SU-DHL-6 (cell line): ENCODE results near the gene MLYCD.

Experiments used
- H2AFZ ChIP-seq: fragments of 200-600 bp; sonication (generic); 2 replicates; pipeline ENCODE4 v1.6.1; 2014; ENCODE audit warnings: low read depth, mild to moderate bottlenecking, moderate library complexity, mixed read lengths, antibody characterized with exemption, low read length; ENCODE audit not compliant: severe bottlenecking
- H3F3A ChIP-seq: fragments of 200-600 bp; shearing (Covaris generic); 2 replicates; pipeline ENCODE4 v1.6.0; 2016; ENCODE audit warnings: antibody characterized with exemption, mild to moderate bottlenecking; ENCODE audit not compliant: insufficient read depth
- H3K27ac ChIP-seq: fragments of 200-600 bp; sonication (generic); 2 replicates; pipeline ENCODE4 v1.5.1; 2016; ENCODE audit warnings: low read depth, mild to moderate bottlenecking, low read length, moderate library complexity, mixed read lengths
- H3K27me3 ChIP-seq: fragments of 200-600 bp; sonication (generic), shearing (Covaris generic); 2 replicates; pipeline ENCODE4 v1.6.0; 2014; ENCODE audit warnings: mild to moderate bottlenecking, low read length
- H3K36me3 ChIP-seq: fragments of 200-600 bp; sonication (generic); 2 replicates; pipeline ENCODE4 v1.6.1; 2014; ENCODE audit warnings: mild to moderate bottlenecking, low read length, mixed read lengths
- H3K4me2 ChIP-seq: fragments of 300-600, 200-600 bp; shearing (Covaris generic), sonication (generic); 2 replicates; pipeline ENCODE4 v1.6.0; 2014; ENCODE audit warnings: low read length, low read depth, mild to moderate bottlenecking; ENCODE audit not compliant: poor library complexity, severe bottlenecking
- H3K4me3 ChIP-seq: fragments of 200-600 bp; sonication (generic); 2 replicates; pipeline ENCODE4 v1.5.1; 2014; ENCODE audit warnings: antibody characterized with exemption, low read length, mild to moderate bottlenecking, mixed read lengths; ENCODE audit not compliant: insufficient read depth, poor library complexity, severe bottlenecking
- H3K79me2 ChIP-seq: fragments of 200-600 bp; sonication (generic); 2 replicates; pipeline ENCODE4 v1.6.1; 2014; ENCODE audit warnings: mild to moderate bottlenecking, low read length, moderate library complexity; ENCODE audit not compliant: insufficient read depth
- H3K9ac ChIP-seq: fragments of 200-600 bp; sonication (generic); 2 replicates; pipeline ENCODE4 v1.7.0; 2014; ENCODE audit warnings: mild to moderate bottlenecking, low read length
- H3K9me2 ChIP-seq: fragments of 200-600 bp; sonication (generic); replicated peaks from 2 replicates; pipeline ENCODE4 v1.6.1; 2014; ENCODE audit warnings: low read length; ENCODE audit not compliant: insufficient read depth
- H3K9me3 ChIP-seq: fragments of 200-600 bp; sonication (generic); 2 replicates; pipeline ENCODE4 v1.6.1; 2014; ENCODE audit warnings: low read length, mixed read lengths; ENCODE audit not compliant: insufficient read depth
- H4K20me1 ChIP-seq: fragments of 200-600 bp; sonication (generic); 2 replicates; pipeline ENCODE4 v1.6.1; 2014; ENCODE audit warnings: low read depth, mild to moderate bottlenecking, antibody characterized with exemption, low read length, moderate library complexity, mixed read lengths
- CTCF ChIP-seq: fragments of 200-600 bp; sonication (generic); IDR thresholded peaks from one replicate; pipeline ENCODE4 v1.5.1; 2017; ENCODE audit warnings: antibody characterized with exemption, mild to moderate bottlenecking, low read length, moderate library complexity; ENCODE audit not compliant: insufficient read depth, poor library complexity, severe bottlenecking
- EZH2phosphoT487 ChIP-seq: fragments of 200-600 bp; sonication (generic), shearing (Covaris generic); conservative IDR thresholded peaks from 2 replicates; pipeline ENCODE4 v1.6.1; 2018; ENCODE audit warnings: mild to moderate bottlenecking, antibody characterized with exemption, low read length, moderate library complexity, mixed read lengths

Gene MLYCD

GRCh38 chr16:83952587-83952939, 53.6 kb downstream of the MLYCD start:
- no peak overlapping the region for H3K9ac ChIP-seq
- no peak overlapping the region for H3K4me2 ChIP-seq
- no peaks in the 10 kb centered on the region for H3K36me3 ChIP-seq
- no peak for TF ChIP-seq EZH2phosphoT487
- TF ChIP-seq CTCF, result no peak
- no peak overlapping the region for H3K4me3 ChIP-seq
- no peaks in the 10 kb centered on the region for H3K79me2 ChIP-seq
- no peaks in the 10 kb centered on the region for H4K20me1 ChIP-seq
- no peaks in the 10 kb centered on the region for H3F3A ChIP-seq
- no peaks in the 10 kb centered on the region for H3K9me3 ChIP-seq
- no peaks in the 10 kb centered on the region for H3K9me2 ChIP-seq
- H3K27ac ChIP-seq, result no peak overlapping the region
- no peaks in the 10 kb centered on the region for H3K27me3 ChIP-seq
- no peak overlapping the region for H2AFZ ChIP-seq

- Histone ChIP-seq H3F3A (no peaks in the 10 kb centered on the region), H3K9ac (no peak within 1 kb of the TSS), H3K27ac (no peak within 1 kb of the TSS), H2AFZ (no peak within 1 kb of the TSS), H3K9me3 (no peaks in the 10 kb centered on the region), H4K20me1 (no peaks in the 10 kb centered on the region), H3K36me3 (no peaks in the 10 kb centered on the region), H3K4me3 (no peak within 1 kb of the TSS), H3K4me2 (no peak within 1 kb of the TSS), H3K79me2 (no peaks in the 10 kb centered on the region), H3K27me3 (no peaks in the 10 kb centered on the region), H3K9me2 (no peaks in the 10 kb centered on the region)
- TF ChIP-seq CTCF (no peak), EZH2phosphoT487 (no peak)
These were observed 54.3 kb downstream of the MLYCD start, which contains the start of gene OSGIN1 for GRCh38 chr16:83952940-83953795. Gene OSGIN1 (plus strand): TSS chr16:83953240. CDS start chr16:83957672, 4,432 bp downstream.

- Histone ChIP-seq H4K20me1 (no peaks in the 10 kb centered on the region), H3K9me3 (no peaks in the 10 kb centered on the region), H3K27ac (no peak overlapping the region), H3K79me2 (no peaks in the 10 kb centered on the region), H3K36me3 (no peaks in the 10 kb centered on the region), H3K4me2 (no peak overlapping the region), H3K4me3 (no peak overlapping the region), H3F3A (no peaks in the 10 kb centered on the region), H3K9me2 (no peaks in the 10 kb centered on the region), H2AFZ (no peak overlapping the region), H3K9ac (no peak overlapping the region), H3K27me3 (no peaks in the 10 kb centered on the region)
- TF ChIP-seq CTCF (no peak), EZH2phosphoT487 (no peak)
These were observed 55.1 kb downstream of the MLYCD start for GRCh38 chr16:83953796-83954576.
